H9 (cell line): ENCODE results near the gene TMCO4. TPM values are rescaled to one million over a fixed set of nuclear protein-coding genes. Genes with fewer than 3 reads are reported as not detected.
"Not testable (repeated sequence)": the region's sequence is repeated elsewhere in the genome, so short reads cannot be mapped to it uniquely, and the experiment has no call there.

Source experiments
- DNase-seq: peaks from one replicate; pipeline ENCODE4 v3.0.0-alpha.2; 2017
- H2AFZ ChIP-seq: one replicate; pipeline ENCODE4 v1.6.1; 2013; ENCODE audit warnings: mild to moderate bottlenecking, low read length, control low read depth, moderate library complexity
- H2AK5ac ChIP-seq: 2 replicates; pipeline ENCODE4 v1.6.1; 2013; ENCODE audit warnings: low read length, control low read depth, mixed read lengths; ENCODE audit not compliant: insufficient read length
- H2BK120ac ChIP-seq: one replicate; pipeline ENCODE4 v1.6.1; 2013; ENCODE audit warnings: low read depth, mild to moderate bottlenecking, low read length, control low read depth, inconsistent platforms; ENCODE audit not compliant: poor library complexity, severe bottlenecking
- H2BK12ac ChIP-seq: 2 replicates; pipeline ENCODE4 v1.6.1; 2013; ENCODE audit warnings: low read length, control low read depth, mixed read lengths, low read depth; ENCODE audit not compliant: insufficient read length
- H2BK15ac ChIP-seq: 2 replicates; pipeline ENCODE4 v1.6.1; 2013; ENCODE audit warnings: low read depth, low read length, control low read depth
- H2BK20ac ChIP-seq: one replicate; pipeline ENCODE4 v1.6.1; 2013; ENCODE audit warnings: low read depth, mild to moderate bottlenecking, low read length, control low read depth, inconsistent platforms; ENCODE audit not compliant: poor library complexity, severe bottlenecking
- H2BK5ac ChIP-seq: 2 replicates; pipeline ENCODE4 v1.6.1; 2013; ENCODE audit warnings: low read length, control low read depth, mixed read lengths; ENCODE audit not compliant: insufficient read length
- H3K14ac ChIP-seq: 2 replicates; pipeline ENCODE4 v1.6.1; 2013; ENCODE audit warnings: low read length, control low read depth; ENCODE audit not compliant: insufficient read depth
- H3K18ac ChIP-seq: 2 replicates; pipeline ENCODE4 v1.6.1; 2013; ENCODE audit warnings: low read depth, mild to moderate bottlenecking, mixed read lengths, low read length, control low read depth; ENCODE audit not compliant: insufficient read length
- H3K23ac ChIP-seq: 2 replicates; pipeline ENCODE4 v1.6.1; 2013; ENCODE audit warnings: low read length, control low read depth, mixed read lengths, low read depth; ENCODE audit not compliant: insufficient read length
- H3K23me2 ChIP-seq: 2 replicates; pipeline ENCODE4 v1.6.1; 2013; ENCODE audit warnings: low read depth, mild to moderate bottlenecking, mixed read lengths, low read length, control low read depth; ENCODE audit not compliant: insufficient read length, poor library complexity, severe bottlenecking
- H3K27ac ChIP-seq: 2 replicates; pipeline ENCODE4 v1.5.1; 2013; ENCODE audit warnings: low read length, control low read depth, mixed read lengths, low read depth; ENCODE audit not compliant: insufficient read length
- H3K27me3 ChIP-seq: 2 replicates; pipeline ENCODE4 v1.6.1; 2013; ENCODE audit warnings: low read length, control low read depth, inconsistent platforms; ENCODE audit not compliant: insufficient read depth
- H3K4ac ChIP-seq: 2 replicates; pipeline ENCODE4 v1.6.1; 2013; ENCODE audit warnings: low read depth, mild to moderate bottlenecking, control low read depth, inconsistent platforms, low read length, moderate library complexity
- H3K4me1 ChIP-seq: 2 replicates; pipeline ENCODE4 v1.6.1; 2013; ENCODE audit warnings: low read length, control low read depth, inconsistent platforms; ENCODE audit not compliant: insufficient read depth
- H3K4me2 ChIP-seq: 2 replicates; pipeline ENCODE4 v1.6.1; 2013; ENCODE audit warnings: low read length, control low read depth, mixed read lengths; ENCODE audit not compliant: insufficient read length, insufficient read depth
- H3K56ac ChIP-seq: 2 replicates; pipeline ENCODE4 v1.6.1; 2013; ENCODE audit warnings: low read depth, mild to moderate bottlenecking, mixed read lengths, low read length, control low read depth; ENCODE audit not compliant: insufficient read length
- H3K79me1 ChIP-seq: 2 replicates; pipeline ENCODE4 v1.6.1; 2013; ENCODE audit warnings: low read depth, mild to moderate bottlenecking, moderate library complexity, low read length, control low read depth, inconsistent platforms; ENCODE audit not compliant: insufficient read depth, poor library complexity, severe bottlenecking
- H3K79me2 ChIP-seq: 2 replicates; pipeline ENCODE4 v1.6.1; 2013; ENCODE audit warnings: low read length, control low read depth, inconsistent platforms; ENCODE audit not compliant: insufficient read depth
- H3K9ac ChIP-seq: 2 replicates; pipeline ENCODE4 v1.6.1; 2013; ENCODE audit warnings: low read length, control low read depth, mixed read lengths; ENCODE audit not compliant: insufficient read length; ENCODE audit errors: extremely low read depth
- H3K9me3 ChIP-seq: one replicate; pipeline ENCODE4 v1.6.1; 2013; ENCODE audit warnings: low read depth, low read length, inconsistent platforms; ENCODE audit not compliant: control insufficient read depth
- H3T11ph ChIP-seq: one replicate; pipeline ENCODE4 v1.6.1; 2013; ENCODE audit warnings: mild to moderate bottlenecking, low read length, control low read depth, inconsistent platforms
- H4K20me1 ChIP-seq: one replicate; pipeline ENCODE4 v1.6.1; 2013; ENCODE audit not compliant: control insufficient read depth, insufficient read length, insufficient read depth
- H4K5ac ChIP-seq: 2 replicates; pipeline ENCODE4 v1.6.1; 2013; ENCODE audit warnings: low read depth, mild to moderate bottlenecking, mixed read lengths, low read length, control low read depth; ENCODE audit not compliant: insufficient read length
- H4K8ac ChIP-seq: replicated peaks from 2 replicates; pipeline ENCODE4 v1.6.1; 2013; ENCODE audit warnings: low read length, control low read depth, mixed read lengths, low read depth; ENCODE audit not compliant: insufficient read length
- H4K91ac ChIP-seq: 2 replicates; pipeline ENCODE4 v1.6.1; 2013; ENCODE audit warnings: low read depth, mild to moderate bottlenecking, moderate library complexity, mixed read lengths, low read length, control low read depth; ENCODE audit not compliant: insufficient read length
- H3K27ac Mint-ChIP-seq, 3 experiments: 2 replicates in 2 of 3; 3 replicates in 1 of 3; pipeline ENCODE4 v1.8.0; 2020 to 2021; ENCODE audit warnings: mixed read lengths in 3 of 3, mild to moderate bottlenecking in 1 of 3, moderate library complexity in 1 of 3
- H3K27me3 Mint-ChIP-seq: 2 replicates; pipeline ENCODE4 v1.8.0; 2021; ENCODE audit warnings: low read depth, mild to moderate bottlenecking, moderate library complexity, mixed read lengths
- H3K36me3 Mint-ChIP-seq, 3 experiments: 2 replicates in 2 of 3; 3 replicates in 1 of 3; pipeline ENCODE4 v1.8.0; 2020 to 2021; ENCODE audit warnings: low read depth in 3 of 3, mixed read lengths in 3 of 3; ENCODE audit not compliant: insufficient read depth in 1 of 3
- H3K4me1 Mint-ChIP-seq, 2 experiments: 2 replicates each; pipeline ENCODE4 v1.8.0; 2020; ENCODE audit warnings: mixed read lengths in 2 of 2
- H3K4me3 Mint-ChIP-seq, 2 experiments: 2 replicates in 1 of 2; 3 replicates in 1 of 2; pipeline ENCODE4 v1.8.0; 2020 to 2021; ENCODE audit warnings: mild to moderate bottlenecking in 2 of 2, mixed read lengths in 2 of 2, moderate library complexity in 1 of 2
- H3K9me3 Mint-ChIP-seq, 2 experiments: 2 replicates in 1 of 2; 3 replicates in 1 of 2; pipeline ENCODE4 v1.8.0; 2020; ENCODE audit warnings: mild to moderate bottlenecking in 2 of 2, mixed read lengths in 2 of 2, moderate library complexity in 1 of 2
- CTCF ChIP-seq: fragments of 200-600 bp; sonication (generic); conservative IDR thresholded peaks from 3 replicates; pipeline ENCODE4 v1.8.0; 2021; ENCODE audit warnings: antibody characterized with exemption, mild to moderate bottlenecking
- WGBS: extraction: QIAGEN DNeasy Blood & Tissue Kit; methylation state at CpG from one replicate; pipeline ENCODE4 v1.1.7; 2013; ENCODE audit warnings: missing lambda C conversion rate, low lambda C conversion rate, mixed read lengths; ENCODE audit not compliant: insufficient read length; ENCODE audit errors: extremely low coverage; 5-methylcytosine and 5-hydroxymethylcytosine counted together
- total RNA-seq: library from RNA; stranded (reverse); gene quantifications from 2 replicates; pipeline ENCODE4 v1.2.1, GENCODE V29; 2021

Gene TMCO4
- total RNA-seq, 1 experiment from 2014 or later, result 4.0 TPM

DNA sequence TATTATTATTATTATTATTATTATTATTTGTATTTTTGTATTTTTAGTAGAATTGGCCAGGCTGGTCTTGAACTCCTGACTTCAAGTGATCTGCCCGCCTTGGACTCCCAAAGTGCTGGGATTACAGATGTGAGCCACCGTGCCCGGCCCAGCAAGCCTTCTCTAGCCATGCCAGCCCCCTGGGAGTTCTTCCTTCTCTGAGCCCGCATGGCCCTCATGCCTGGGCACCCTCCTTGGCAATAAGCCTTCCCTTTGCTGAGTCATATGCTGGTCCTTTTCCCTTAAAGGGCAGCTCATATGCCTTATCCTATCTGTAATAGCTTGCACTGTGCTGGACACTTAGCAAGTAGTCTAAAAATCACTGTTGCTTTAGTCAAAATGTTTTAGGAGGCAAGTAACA is 164.1 kb downstream of the TMCO4 start:
- Histone ChIP-seq H3K27ac (no peak overlapping the region), H3K79me2 (no peaks in the 10 kb centered on the region), H2BK120ac (no peak overlapping the region), H3K18ac (no peak overlapping the region), H4K91ac (no peak overlapping the region), H4K8ac (no peak overlapping the region), H2BK5ac (no peak overlapping the region), H4K5ac (no peak overlapping the region), H3K9ac (no peak overlapping the region), H3K4me2 (no peak overlapping the region), H3K79me1 (no peaks in the 10 kb centered on the region), H2BK20ac (no peak overlapping the region), H4K20me1 (no peaks in the 10 kb centered on the region), H3K23me2 (no peaks in the 10 kb centered on the region), H3K4ac (no peak overlapping the region), H2BK15ac (no peak overlapping the region), H2AK5ac (no peak overlapping the region), H3K14ac (no peak overlapping the region), H2AFZ (no peak overlapping the region), H2BK12ac (no peak overlapping the region), H3T11ph (no peak overlapping the region), H3K4me1 (no peaks in the 10 kb centered on the region; the same call in 1 of the 2 replicates), H3K27me3 (no peaks in the 10 kb centered on the region), H3K56ac (no peak overlapping the region), H3K23ac (no peak overlapping the region), H3K9me3 (no peaks in the 10 kb centered on the region)
- WGBS, result no CpG with 5 or more reads among the region's 4 CpGs
- no peak for TF ChIP-seq CTCF
- Mint-ChIP-seq H3K27ac (no peak overlapping the region), H3K9me3 (no peaks in the 10 kb centered on the region), H3K27me3 (peaks cover 3% of the 10 kb centered on the region; the same call in 1 of the 2 replicates), H3K36me3 (no peaks in the 10 kb centered on the region), H3K4me1 (peaks cover 8 to 9% of the 10 kb centered on the region in 2 experiments), H3K4me3 (no peak overlapping the region)
- DNase-seq, result no peak

DNA sequence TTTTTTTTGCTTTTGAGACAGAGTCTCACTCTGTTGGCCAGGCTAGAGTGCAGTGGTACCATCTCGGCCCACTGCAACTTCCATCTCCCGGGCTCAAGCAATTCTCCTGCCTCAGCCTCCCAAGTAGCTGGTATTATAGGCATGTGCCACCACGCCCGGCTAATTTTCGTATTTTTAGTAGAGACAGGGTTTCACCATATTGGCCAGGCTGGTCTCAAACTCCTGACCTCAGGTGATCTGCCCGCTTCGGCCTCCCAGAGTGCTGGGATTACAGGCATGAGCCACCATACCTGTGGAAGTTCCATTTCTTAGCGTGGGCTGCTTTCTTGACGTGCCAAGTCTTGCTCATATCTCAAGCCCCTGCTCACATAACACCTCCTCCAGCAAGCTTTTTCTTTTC is 164.7 kb downstream of the TMCO4 start:
- not testable (repeated sequence) for H3K23ac ChIP-seq, H3K9me3 Mint-ChIP-seq, H2AFZ ChIP-seq, H3K23me2 ChIP-seq, H2AK5ac ChIP-seq, H3K9ac ChIP-seq, H3T11ph ChIP-seq, H2BK5ac ChIP-seq, H2BK20ac ChIP-seq, H4K8ac ChIP-seq, H3K27me3 Mint-ChIP-seq, H3K18ac ChIP-seq, H3K9me3 ChIP-seq, H3K27me3 ChIP-seq, H3K79me2 ChIP-seq, H3K4me1 ChIP-seq, H3K4me1 Mint-ChIP-seq, H2BK12ac ChIP-seq, H3K4me3 Mint-ChIP-seq, H3K36me3 Mint-ChIP-seq, DNase-seq, H3K79me1 ChIP-seq, H2BK15ac ChIP-seq, H3K4ac ChIP-seq, H4K91ac ChIP-seq, H3K27ac ChIP-seq, H4K5ac ChIP-seq, H4K20me1 ChIP-seq, H2BK120ac ChIP-seq, H3K56ac ChIP-seq, H3K4me2 ChIP-seq, H3K14ac ChIP-seq, H3K27ac Mint-ChIP-seq
- no CpG with 5 or more reads among the region's 9 CpGs for WGBS
